Measurements from ENCODE around the gene EXOC2. TPM values are rescaled to one million over a fixed set of nuclear protein-coding genes. Genes with fewer than 3 reads are reported as not detected.

EXOC2 gene
- total RNA-seq, 1 donor from 2014 or later = 22.6 TPM

- TF ChIP-seq CTCF (conservative IDR thresholded peaks at IDR 0.05) = no peak
- H3K27ac Mint-ChIP-seq (ENCODE audit: unreplicated experiment) = no peak overlapping the region
- DNase-seq (ENCODE audit: low read depth, low spot score) = no peak
- no peak overlapping the region for H3K4me3 Mint-ChIP-seq
- H3K36me3 Mint-ChIP-seq (ENCODE audit: low read depth) = no peaks in the 10 kb centered on the region
- H3K4me1 Mint-ChIP-seq = peaks cover 17% of the 10 kb centered on the region
- peaks cover 6% of the 10 kb centered on the region for H3K27me3 Mint-ChIP-seq (ENCODE audit: low read depth)
- H3K9me3 Mint-ChIP-seq = no peaks in the 10 kb centered on the region
Observed at GRCh38 chr6:583116-583515, 109.8 kb downstream of the EXOC2 start.

GRCh38 chr6:582370-582769 is 110.6 kb downstream of the EXOC2 start:
- DNase-seq (ENCODE audit: low read depth, low spot score) = no peak
- H3K9me3 Mint-ChIP-seq = no peaks in the 10 kb centered on the region
- no peak for TF ChIP-seq CTCF (conservative IDR thresholded peaks at IDR 0.05)
- peaks cover 6% of the 10 kb centered on the region for H3K27me3 Mint-ChIP-seq (ENCODE audit: low read depth)
- H3K4me3 Mint-ChIP-seq = no peak overlapping the region
- no peak overlapping the region for H3K27ac Mint-ChIP-seq (ENCODE audit: unreplicated experiment)
- H3K36me3 Mint-ChIP-seq (ENCODE audit: low read depth) = no peaks in the 10 kb centered on the region
- H3K4me1 Mint-ChIP-seq = peaks cover 17% of the 10 kb centered on the region

- Mint-ChIP-seq H3K4me3 (no peak overlapping the region), H3K4me1 (peaks cover 17% of the 10 kb centered on the region), H3K27me3 (ENCODE audit: low read depth) (peaks cover 6% of the 10 kb centered on the region), H3K9me3 (peaks cover 4% of the 10 kb centered on the region), H3K27ac (ENCODE audit: unreplicated experiment) (no peak overlapping the region), H3K36me3 (ENCODE audit: low read depth) (peaks cover 18% of the 10 kb centered on the region)
- DNase-seq (ENCODE audit: low read depth, low spot score) = no peak
- TF ChIP-seq CTCF (conservative IDR thresholded peaks at IDR 0.05) = peak; percentile 34
Observed at GRCh38 chr6:579339-579738, 113.6 kb downstream of the EXOC2 start.

- Mint-ChIP-seq H3K27ac (ENCODE audit: unreplicated experiment) (no peak overlapping the region), H3K4me1 (no peaks in the 10 kb centered on the region), H3K4me3 (no peak overlapping the region), H3K9me3 (peaks cover 4% of the 10 kb centered on the region), H3K36me3 (ENCODE audit: low read depth) (peaks cover 41% of the 10 kb centered on the region), H3K27me3 (ENCODE audit: low read depth) (no peaks in the 10 kb centered on the region)
- no peak for DNase-seq (ENCODE audit: low read depth, low spot score)
- no peak for TF ChIP-seq CTCF (conservative IDR thresholded peaks at IDR 0.05)
Observed at GRCh38 chr6:572596-573265, 120.2 kb downstream of the EXOC2 start.

- Mint-ChIP-seq H3K4me3 (no peak overlapping the region), H3K4me1 (no peaks in the 10 kb centered on the region), H3K9me3 (peaks cover 4% of the 10 kb centered on the region), H3K36me3 (ENCODE audit: low read depth) (peaks cover 38% of the 10 kb centered on the region), H3K27me3 (ENCODE audit: low read depth) (no peaks in the 10 kb centered on the region), H3K27ac (ENCODE audit: unreplicated experiment) (no peak overlapping the region)
- TF ChIP-seq CTCF (conservative IDR thresholded peaks at IDR 0.05) = no peak
- DNase-seq (ENCODE audit: low read depth, low spot score) = no peak
Observed at GRCh38 chr6:571892-572291, 121.0 kb downstream of the EXOC2 start.

Data from neural crest cell (in vitro differentiated cells).